WTC11 (cell line): ENCODE measurements around the gene AIP.

Experiments
- CBFB ChIP-seq: sonication (generic); formaldehyde crosslinking; IDR thresholded peaks from 2 replicates; pipeline ENCODE4 v1.8.1; 2022; ENCODE audit warnings: mild to moderate bottlenecking, low read depth, missing genetic modification reagents
- CREB1 ChIP-seq: sonication (generic); formaldehyde crosslinking; IDR thresholded peaks from 2 replicates; pipeline ENCODE4 v1.8.0; 2023; ENCODE audit warnings: mild to moderate bottlenecking, missing genetic modification reagents
- EMX1 ChIP-seq: fragments of 250-450 bp; sonication (Bioruptor Pico); IDR thresholded peaks from 2 replicates; pipeline ENCODE4 v1.8.0; 2021; ENCODE audit warnings: mild to moderate bottlenecking
- ETV6 ChIP-seq: sonication (generic); formaldehyde crosslinking; IDR thresholded peaks from 2 replicates; pipeline ENCODE4 v1.8.1; 2022; ENCODE audit warnings: mild to moderate bottlenecking, missing genetic modification reagents
- FOXK1 ChIP-seq: sonication (generic); formaldehyde crosslinking; IDR thresholded peaks from 2 replicates; pipeline ENCODE4 v1.8.0; 2022; ENCODE audit warnings: mild to moderate bottlenecking, moderate library complexity, missing genetic modification reagents
- NFE2L1 ChIP-seq: sonication (generic); formaldehyde crosslinking; IDR thresholded peaks from 2 replicates; pipeline ENCODE4 v1.8.1; 2023; ENCODE audit warnings: missing genetic modification reagents
- NR3C1 ChIP-seq: sonication (generic); formaldehyde crosslinking; conservative IDR thresholded peaks from 2 replicates; pipeline ENCODE4 v1.8.1; 2023; ENCODE audit warnings: low read depth, mild to moderate bottlenecking, missing genetic modification reagents
- RELA ChIP-seq: sonication (generic); formaldehyde crosslinking; IDR thresholded peaks from 2 replicates; pipeline ENCODE4 v1.8.1; 2022; ENCODE audit warnings: missing genetic modification reagents, mild to moderate bottlenecking, borderline replicate concordance
- TEAD4 ChIP-seq: sonication (generic); formaldehyde crosslinking; IDR thresholded peaks from 2 replicates; pipeline ENCODE4 v1.8.0; 2022; ENCODE audit warnings: mild to moderate bottlenecking, missing genetic modification reagents
- TF ChIP-seq, protein P1 (sequence below): sonication (generic); formaldehyde crosslinking; IDR thresholded peaks from 2 replicates; pipeline ENCODE4 v1.8.1; 2023; ENCODE audit warnings: mild to moderate bottlenecking, missing genetic modification reagents, moderate library complexity
- TF ChIP-seq, protein P2 (sequence below): fragments of 200-600 bp; IDR thresholded peaks from 2 replicates; pipeline ENCODE4 v1.8.0; 2022; ENCODE audit warnings: antibody characterized with exemption
- TF ChIP-seq, protein P3 (sequence below): sonication (generic); formaldehyde crosslinking; IDR thresholded peaks from 2 replicates; pipeline ENCODE4 v1.8.0; 2022; ENCODE audit warnings: mild to moderate bottlenecking, missing genetic modification reagents
- TF ChIP-seq, protein P4 (sequence below): sonication (generic); formaldehyde crosslinking; IDR thresholded peaks from 2 replicates; pipeline ENCODE4 v1.8.1; 2022; ENCODE audit warnings: low read depth, mild to moderate bottlenecking, moderate library complexity, missing genetic modification reagents, borderline replicate concordance
- TF ChIP-seq, protein P5 (sequence below): sonication (generic); formaldehyde crosslinking; IDR thresholded peaks from 2 replicates; pipeline ENCODE4 v1.8.1; 2023; ENCODE audit warnings: mild to moderate bottlenecking, moderate library complexity, missing genetic modification reagents

DNA sequence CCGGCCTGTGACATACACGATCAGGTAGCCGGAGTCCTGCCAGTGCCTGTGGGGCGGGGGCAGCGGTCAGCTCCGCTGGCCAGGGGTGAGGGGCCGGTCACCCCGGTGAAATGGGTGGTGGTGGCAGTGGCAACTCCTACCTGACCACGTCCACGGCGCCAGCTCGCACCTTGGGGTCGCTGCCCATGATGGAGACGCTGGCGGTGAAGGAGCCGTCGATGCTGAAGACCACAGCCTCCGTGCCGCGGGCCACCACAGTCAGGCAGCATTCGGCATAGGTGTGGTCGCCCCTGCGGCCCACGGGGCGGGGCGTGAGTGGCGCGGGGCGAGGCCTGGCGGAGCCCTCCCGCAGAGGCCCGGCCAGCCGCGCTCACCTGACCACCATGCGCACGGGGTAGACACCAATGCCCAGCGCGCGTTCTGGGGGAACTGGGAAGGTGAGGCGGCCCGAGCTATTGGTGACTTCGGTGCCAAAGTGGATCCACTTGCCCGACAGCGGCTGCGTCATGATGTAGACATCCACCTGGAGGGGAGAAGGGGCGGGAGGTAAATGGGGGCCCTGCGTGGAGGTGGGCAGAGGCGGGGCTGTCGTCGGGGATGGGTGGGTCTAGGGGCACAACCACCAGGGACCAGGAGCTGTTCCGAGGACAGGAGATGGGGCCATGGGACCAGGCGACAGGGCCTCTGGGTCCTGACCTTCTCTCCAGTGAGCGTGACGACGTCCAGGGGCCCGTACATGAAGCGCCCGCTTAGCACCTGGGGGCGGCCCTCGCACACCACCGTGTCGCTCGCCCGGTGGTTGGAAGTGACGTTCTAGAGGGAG is 10.9 kb downstream of the AIP start:
- TF ChIP-seq, protein P1, sequence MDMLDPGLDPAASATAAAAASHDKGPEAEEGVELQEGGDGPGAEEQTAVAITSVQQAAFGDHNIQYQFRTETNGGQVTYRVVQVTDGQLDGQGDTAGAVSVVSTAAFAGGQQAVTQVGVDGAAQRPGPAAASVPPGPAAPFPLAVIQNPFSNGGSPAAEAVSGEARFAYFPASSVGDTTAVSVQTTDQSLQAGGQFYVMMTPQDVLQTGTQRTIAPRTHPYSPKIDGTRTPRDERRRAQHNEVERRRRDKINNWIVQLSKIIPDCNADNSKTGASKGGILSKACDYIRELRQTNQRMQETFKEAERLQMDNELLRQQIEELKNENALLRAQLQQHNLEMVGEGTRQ (CRISPR knock-in tag) = no peak
- TF ChIP-seq, protein P2, sequence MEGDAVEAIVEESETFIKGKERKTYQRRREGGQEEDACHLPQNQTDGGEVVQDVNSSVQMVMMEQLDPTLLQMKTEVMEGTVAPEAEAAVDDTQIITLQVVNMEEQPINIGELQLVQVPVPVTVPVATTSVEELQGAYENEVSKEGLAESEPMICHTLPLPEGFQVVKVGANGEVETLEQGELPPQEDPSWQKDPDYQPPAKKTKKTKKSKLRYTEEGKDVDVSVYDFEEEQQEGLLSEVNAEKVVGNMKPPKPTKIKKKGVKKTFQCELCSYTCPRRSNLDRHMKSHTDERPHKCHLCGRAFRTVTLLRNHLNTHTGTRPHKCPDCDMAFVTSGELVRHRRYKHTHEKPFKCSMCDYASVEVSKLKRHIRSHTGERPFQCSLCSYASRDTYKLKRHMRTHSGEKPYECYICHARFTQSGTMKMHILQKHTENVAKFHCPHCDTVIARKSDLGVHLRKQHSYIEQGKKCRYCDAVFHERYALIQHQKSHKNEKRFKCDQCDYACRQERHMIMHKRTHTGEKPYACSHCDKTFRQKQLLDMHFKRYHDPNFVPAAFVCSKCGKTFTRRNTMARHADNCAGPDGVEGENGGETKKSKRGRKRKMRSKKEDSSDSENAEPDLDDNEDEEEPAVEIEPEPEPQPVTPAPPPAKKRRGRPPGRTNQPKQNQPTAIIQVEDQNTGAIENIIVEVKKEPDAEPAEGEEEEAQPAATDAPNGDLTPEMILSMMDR = no peak
- TF ChIP-seq, protein P3, sequence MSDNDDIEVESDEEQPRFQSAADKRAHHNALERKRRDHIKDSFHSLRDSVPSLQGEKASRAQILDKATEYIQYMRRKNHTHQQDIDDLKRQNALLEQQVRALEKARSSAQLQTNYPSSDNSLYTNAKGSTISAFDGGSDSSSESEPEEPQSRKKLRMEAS (CRISPR knock-in tag) = no peak
- TF ChIP-seq RELA (CRISPR knock-in tag) (no peak), NR3C1 (CRISPR knock-in tag) (no peak), FOXK1 (CRISPR knock-in tag) (no peak), CBFB (no peak), EMX1 (no peak), ETV6 (CRISPR knock-in tag) (no peak), NFE2L1 (CRISPR knock-in tag) (no peak), CREB1 (no peak), TEAD4 (CRISPR knock-in tag) (no peak)
- TF ChIP-seq, protein P4, sequence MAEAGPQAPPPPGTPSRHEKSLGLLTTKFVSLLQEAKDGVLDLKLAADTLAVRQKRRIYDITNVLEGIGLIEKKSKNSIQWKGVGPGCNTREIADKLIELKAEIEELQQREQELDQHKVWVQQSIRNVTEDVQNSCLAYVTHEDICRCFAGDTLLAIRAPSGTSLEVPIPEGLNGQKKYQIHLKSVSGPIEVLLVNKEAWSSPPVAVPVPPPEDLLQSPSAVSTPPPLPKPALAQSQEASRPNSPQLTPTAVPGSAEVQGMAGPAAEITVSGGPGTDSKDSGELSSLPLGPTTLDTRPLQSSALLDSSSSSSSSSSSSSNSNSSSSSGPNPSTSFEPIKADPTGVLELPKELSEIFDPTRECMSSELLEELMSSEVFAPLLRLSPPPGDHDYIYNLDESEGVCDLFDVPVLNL = no peak
- TF ChIP-seq, protein P5, sequence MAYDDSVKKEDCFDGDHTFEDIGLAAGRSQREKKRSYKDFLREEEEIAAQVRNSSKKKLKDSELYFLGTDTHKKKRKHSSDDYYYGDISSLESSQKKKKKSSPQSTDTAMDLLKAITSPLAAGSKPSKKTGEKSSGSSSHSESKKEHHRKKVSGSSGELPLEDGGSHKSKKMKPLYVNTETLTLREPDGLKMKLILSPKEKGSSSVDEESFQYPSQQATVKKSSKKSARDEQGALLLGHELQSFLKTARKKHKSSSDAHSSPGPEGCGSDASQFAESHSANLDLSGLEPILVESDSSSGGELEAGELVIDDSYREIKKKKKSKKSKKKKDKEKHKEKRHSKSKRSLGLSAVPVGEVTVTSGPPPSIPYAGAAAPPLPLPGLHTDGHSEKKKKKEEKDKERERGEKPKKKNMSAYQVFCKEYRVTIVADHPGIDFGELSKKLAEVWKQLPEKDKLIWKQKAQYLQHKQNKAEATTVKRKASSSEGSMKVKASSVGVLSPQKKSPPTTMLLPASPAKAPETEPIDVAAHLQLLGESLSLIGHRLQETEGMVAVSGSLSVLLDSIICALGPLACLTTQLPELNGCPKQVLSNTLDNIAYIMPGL (CRISPR knock-in tag) = no peak
